GM12873 (cell line): ENCODE data around the gene DOCK1.

Source experiments
- CTCF ChIP-seq: IDR thresholded peaks from 2 replicates; pipeline ENCODE4 v1.5.1; 2012; ENCODE audit warnings: low read depth, mild to moderate bottlenecking, moderate library complexity, low read length, control low read depth; ENCODE audit not compliant: insufficient read depth; ENCODE audit errors: missing control alignments

The DOCK1 gene

GRCh38 chr10:127154831-127155620, 249.8 kb downstream of the DOCK1 start:
- TF ChIP-seq CTCF: no peak

- TF ChIP-seq CTCF: no peak
These were observed 251.9 kb downstream of the DOCK1 start for GRCh38 chr10:127157089-127157488.

GRCh38 chr10:127157506-127158200, 252.4 kb downstream of the DOCK1 start:
- no peak for TF ChIP-seq CTCF

DNA sequence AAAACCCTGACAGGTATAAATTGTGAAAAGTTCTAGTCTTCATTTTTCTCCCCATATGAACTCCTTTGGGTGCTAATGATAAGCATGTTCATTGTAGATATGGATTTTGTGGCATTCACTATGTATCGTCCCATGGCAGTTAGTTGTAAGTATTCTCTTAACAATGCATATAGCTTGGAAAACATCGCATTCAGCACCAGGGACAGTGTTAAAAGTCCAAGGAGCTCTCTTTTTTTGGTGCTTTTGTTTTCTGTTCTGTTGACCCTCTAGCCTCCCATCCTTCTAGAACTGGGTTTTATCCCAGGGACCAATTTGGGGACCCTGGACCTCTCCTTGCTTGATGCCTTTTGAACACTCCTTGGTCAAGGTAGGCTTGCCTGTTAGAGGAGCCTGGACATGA, 253.4 kb downstream of the DOCK1 start:
- TF ChIP-seq CTCF: no peak

DNA sequence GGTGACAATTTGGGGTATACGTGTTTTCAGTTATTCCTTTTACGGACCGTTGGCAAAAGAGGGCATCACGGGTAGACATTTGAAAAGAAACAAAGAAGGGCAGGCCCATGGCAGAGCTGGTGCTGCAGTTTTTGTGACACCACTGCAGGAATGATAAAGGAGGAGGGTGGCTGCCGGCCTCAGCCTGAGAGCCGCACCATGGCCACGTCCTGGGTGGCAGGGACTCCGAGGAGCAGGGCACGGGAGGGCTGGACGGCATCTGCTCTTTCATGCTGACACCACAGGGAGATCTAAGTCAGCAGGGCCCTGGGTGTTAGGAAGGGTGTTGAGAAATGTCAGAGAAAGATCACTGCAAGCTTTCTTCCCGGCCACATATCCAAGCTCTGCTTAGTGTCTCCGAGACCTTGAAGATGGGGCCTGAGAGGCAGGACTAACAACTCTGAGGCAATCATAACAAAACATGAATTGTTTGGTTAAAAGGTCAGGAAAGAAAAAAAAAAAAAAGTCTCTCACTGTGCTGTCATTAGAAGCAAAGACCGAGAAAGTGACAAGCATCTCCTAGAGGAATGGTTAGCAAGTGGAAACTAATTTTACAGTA, 254.5 kb downstream of the DOCK1 start:
- no peak for TF ChIP-seq CTCF

DNA sequence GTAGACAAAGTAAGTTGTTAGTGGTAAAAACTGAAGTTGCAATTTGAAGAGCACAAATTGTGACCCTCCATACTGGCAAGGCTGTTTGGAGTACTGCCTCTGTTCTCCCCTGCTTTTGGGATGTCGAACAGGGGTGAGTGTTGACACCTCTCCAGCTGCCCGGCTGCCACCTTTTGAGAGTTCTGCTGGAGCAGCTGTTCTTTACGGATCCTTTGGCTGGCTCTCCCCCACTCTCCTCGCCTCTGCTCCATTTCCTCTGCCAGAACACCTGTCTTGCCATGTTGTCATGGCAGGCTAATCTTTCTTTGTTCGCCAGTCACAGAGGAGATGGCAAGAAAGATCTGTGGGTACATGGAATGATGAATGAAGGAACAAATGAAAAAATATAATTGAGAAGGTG, 256.3 kb downstream of the DOCK1 start:
- TF ChIP-seq CTCF: no peak

- no peak for TF ChIP-seq CTCF
These were observed 257.6 kb downstream of the DOCK1 start for GRCh38 chr10:127162841-127163240.
